Chondrocyte (in vitro differentiated cells): ENCODE results near the gene C20orf204. TPM values are rescaled to one million over a fixed set of nuclear protein-coding genes. Genes with fewer than 3 reads are reported as not detected.

Experiments used
- DNase-seq: peaks from one replicate; pipeline ENCODE4 v3.0.0; 2021; ENCODE audit warnings: mixed read lengths, low spot score
- H3K27ac Mint-ChIP-seq: one replicate; pipeline ENCODE4 v1.8.0; 2021; ENCODE audit warnings: mild to moderate bottlenecking, moderate library complexity, mixed read lengths; ENCODE audit not compliant: unreplicated experiment
- H3K27me3 Mint-ChIP-seq: 2 replicates; pipeline ENCODE4 v1.8.0; 2021; ENCODE audit warnings: low read depth, mixed read lengths
- H3K36me3 Mint-ChIP-seq: 2 replicates; pipeline ENCODE4 v1.8.0; 2021; ENCODE audit warnings: low read depth, mixed read lengths
- H3K4me1 Mint-ChIP-seq: 2 replicates; pipeline ENCODE4 v1.8.0; 2021; ENCODE audit warnings: low read depth, mild to moderate bottlenecking, mixed read lengths
- H3K4me3 Mint-ChIP-seq: one replicate; pipeline ENCODE4 v1.8.0; 2021; ENCODE audit warnings: mild to moderate bottlenecking, moderate library complexity, mixed read lengths; ENCODE audit not compliant: unreplicated experiment
- H3K9me3 Mint-ChIP-seq: 2 replicates; pipeline ENCODE4 v1.8.0; 2021; ENCODE audit warnings: low read depth, mixed read lengths
- CTCF ChIP-seq: fragments of 200-600 bp; sonication (generic); IDR thresholded peaks from 2 replicates; pipeline ENCODE4 v1.5.0; 2021; ENCODE audit warnings: antibody characterized with exemption, mild to moderate bottlenecking, moderate library complexity
- total RNA-seq: library from RNA; stranded (reverse); gene quantifications from 3 replicates; pipeline ENCODE4 v1.2.1, GENCODE V29; 2021

The C20orf204 gene
- total RNA-seq, 1 donor from 2014 or later, result 0.77 TPM

DNA sequence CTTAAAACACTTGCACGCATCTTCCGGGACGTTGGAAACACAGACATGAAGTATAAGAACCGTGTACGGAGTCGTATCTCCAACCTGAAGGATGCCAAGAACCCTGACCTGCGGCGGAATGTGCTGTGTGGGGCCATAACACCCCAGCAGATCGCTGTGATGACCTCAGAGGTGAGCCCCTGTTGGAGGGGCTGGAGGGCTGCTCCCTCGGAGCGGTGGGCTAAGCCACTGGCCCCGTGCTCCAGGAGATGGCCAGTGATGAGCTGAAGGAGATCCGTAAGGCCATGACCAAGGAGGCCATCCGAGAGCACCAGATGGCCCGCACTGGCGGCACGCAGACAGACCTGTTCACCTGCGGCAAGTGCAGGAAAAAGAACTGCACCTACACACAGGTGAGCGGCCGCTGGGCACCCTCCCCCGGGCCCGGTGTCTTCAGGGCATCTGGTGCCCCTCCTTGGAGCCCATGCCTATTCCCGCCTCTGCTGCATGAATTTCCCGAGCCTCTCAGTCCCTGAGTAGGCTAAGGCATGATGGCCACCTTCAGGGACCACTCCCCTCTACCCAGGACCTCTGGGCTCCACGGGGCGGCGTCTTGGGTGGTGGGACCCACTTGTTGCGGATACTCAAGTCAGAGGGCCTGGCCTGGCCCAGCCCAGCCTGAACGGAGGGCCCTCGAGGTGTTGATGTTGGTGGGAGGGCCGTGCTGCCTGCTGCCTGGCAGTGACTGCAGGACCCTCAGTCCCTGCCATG is 34.4 kb downstream of the C20orf204 start:
- Mint-ChIP-seq H3K27ac (no peak overlapping the region), H3K27me3 (no peaks in the 10 kb centered on the region), H3K4me3 (no peak overlapping the region), H3K4me1 (peaks cover 8% of the 10 kb centered on the region), H3K36me3 (no peaks in the 10 kb centered on the region), H3K9me3 (no peaks in the 10 kb centered on the region)
- TF ChIP-seq CTCF, result no peak
- DNase-seq, result no peak

- Mint-ChIP-seq H3K36me3 (no peaks in the 10 kb centered on the region), H3K27me3 (no peaks in the 10 kb centered on the region), H3K4me3 (no peak overlapping the region), H3K9me3 (no peaks in the 10 kb centered on the region), H3K27ac (no peak overlapping the region), H3K4me1 (no peaks in the 10 kb centered on the region)
- no peak for TF ChIP-seq CTCF
- DNase-seq, result no peak
Measured at GRCh38 chr20:64071341-64072332, 35.7 kb downstream of the C20orf204 start.

- H3K27me3 Mint-ChIP-seq, result no peaks in the 10 kb centered on the region
- H3K36me3 Mint-ChIP-seq, result no peaks in the 10 kb centered on the region
- no peak for DNase-seq
- TF ChIP-seq CTCF, result no peak
- no peak overlapping the region for H3K4me3 Mint-ChIP-seq
- H3K9me3 Mint-ChIP-seq, result no peaks in the 10 kb centered on the region
- H3K27ac Mint-ChIP-seq, result no peak overlapping the region
- no peaks in the 10 kb centered on the region for H3K4me1 Mint-ChIP-seq
Measured at GRCh38 chr20:64072498-64073063, 36.6 kb downstream of the C20orf204 start.

GRCh38 chr20:64073476-64074183 is 37.6 kb downstream of the C20orf204 start:
- Mint-ChIP-seq H3K27me3 (no peaks in the 10 kb centered on the region), H3K27ac (no peak overlapping the region), H3K4me1 (peaks cover 3% of the 10 kb centered on the region), H3K9me3 (no peaks in the 10 kb centered on the region), H3K36me3 (no peaks in the 10 kb centered on the region), H3K4me3 (no peak overlapping the region)
- TF ChIP-seq CTCF, result no peak
- no peak for DNase-seq
